SK-N-SH (cell line): ENCODE measurements around the gene NIN. TPM values are rescaled to one million over a fixed set of nuclear protein-coding genes. Genes with fewer than 3 reads are reported as not detected.

Source experiments
- CTCF ChIA-PET: fragments of 300-600, 350-600 bp; formaldehyde crosslinking; extraction: SDS; loops from one replicate; lab custom pipeline; 2021; lab: Yijun Ruan, JAX
- POLR2A ChIA-PET: fragments of 350-600 bp; sonication (Branson Sonifier 250); formaldehyde crosslinking; extraction: SDS; loops from one replicate; lab custom pipeline; 2020; ENCODE audit warnings: antibody characterized with exemption, inconsistent platforms; lab: Yijun Ruan, JAX
- DNase-seq: peaks from one replicate; pipeline ENCODE4 v3.0.0; 2012
- H2AFZ ChIP-seq: fragments of 200-600 bp; sonication (generic); 2 replicates; pipeline ENCODE4 v1.8.1; 2016; ENCODE audit warnings: antibody characterized with exemption, mild to moderate bottlenecking, low read depth
- H3F3A ChIP-seq: fragments of 200-600 bp; sonication (generic); replicated peaks from 2 replicates; pipeline ENCODE3; 2016; ENCODE audit warnings: antibody characterized with exemption, mild to moderate bottlenecking; ENCODE audit not compliant: insufficient read depth
- H3K27ac ChIP-seq, 2 experiments: fragments of 200-500 bp in 1 of 2; fragments of 200-600 bp in 1 of 2; sonication (Bioruptor generic) in 1 of 2; sonication (generic), shearing (Covaris generic) in 1 of 2; 2 replicates each; pipeline versions ENCODE4 v1.5.1 to v1.6.1; 2014 to 2016; ENCODE audit warnings: low read depth in 2 of 2, inconsistent platforms in 1 of 2, low read length in 1 of 2, mild to moderate bottlenecking in 1 of 2, mixed read lengths in 1 of 2
- H3K27me3 ChIP-seq: fragments of 200-600 bp; sonication (generic), shearing (Covaris generic); 2 replicates; pipeline ENCODE4 v1.6.1; 2016; ENCODE audit warnings: mixed run types; ENCODE audit not compliant: insufficient read depth
- H3K36me3 ChIP-seq, 2 experiments: fragments of 200-500 bp in 1 of 2; fragments of 200-600 bp in 1 of 2; sonication (Bioruptor generic) in 1 of 2; sonication (generic) in 1 of 2; replicated peaks in 1 of 2; 2 replicates each; pipeline versions ENCODE3 to v1.5.1; 2014 to 2016; ENCODE audit warnings: low read length in 1 of 2, mild to moderate bottlenecking in 1 of 2; ENCODE audit not compliant: insufficient read depth in 2 of 2, control insufficient read depth in 1 of 2
- H3K4me1 ChIP-seq, 2 experiments: fragments of 200-500 bp in 1 of 2; fragments of 200-600 bp in 1 of 2; sonication (Bioruptor generic) in 1 of 2; sonication (generic), shearing (Covaris generic) in 1 of 2; 2 replicates each; pipeline versions ENCODE4 v1.5.1 to v1.6.1; 2014 to 2016; ENCODE audit warnings: low read depth in 1 of 2, low read length in 1 of 2, mixed run types in 1 of 2; ENCODE audit not compliant: insufficient read depth in 2 of 2, control insufficient read depth in 1 of 2
- H3K4me2 ChIP-seq: fragments of 200-600 bp; sonication (generic), shearing (Covaris generic); 2 replicates; pipeline ENCODE4 v1.6.1; 2017; ENCODE audit warnings: mixed run types
- H3K4me3 ChIP-seq, 2 experiments: fragments of 200-500 bp in 1 of 2; fragments of 200-600 bp in 1 of 2; sonication (Bioruptor generic) in 1 of 2; sonication (generic), shearing (Covaris generic) in 1 of 2; 2 replicates each; pipeline versions ENCODE4 v1.5.1 to v1.8.1; 2014 to 2016; ENCODE audit warnings: low read depth in 2 of 2, inconsistent platforms in 1 of 2, low read length in 1 of 2, mild to moderate bottlenecking in 1 of 2, mixed read lengths in 1 of 2, moderate library complexity in 1 of 2
- H3K79me2 ChIP-seq: fragments of 200-600 bp; sonication (generic); 2 replicates; pipeline ENCODE4 v1.8.1; 2017; ENCODE audit warnings: mild to moderate bottlenecking; ENCODE audit not compliant: insufficient read depth
- H3K9ac ChIP-seq: fragments of 200-600 bp; sonication (generic); 2 replicates; pipeline ENCODE4 v1.6.1; 2017; ENCODE audit warnings: mixed run types
- H3K9me2 ChIP-seq: fragments of 200-600 bp; sonication (generic); 2 replicates; pipeline ENCODE4 v1.6.1; 2017; ENCODE audit warnings: mixed run types
- H3K9me3 ChIP-seq: fragments of 200-600 bp; sonication (generic); 2 replicates; pipeline ENCODE4 v1.6.1; 2017; ENCODE audit warnings: mixed run types, mild to moderate bottlenecking, moderate library complexity
- H4K20me1 ChIP-seq: fragments of 200-600 bp; sonication (generic); 2 replicates; pipeline ENCODE4 v1.6.1; 2017; ENCODE audit warnings: mild to moderate bottlenecking, mixed run types; ENCODE audit not compliant: insufficient read depth
- ELF1 ChIP-seq: IDR thresholded peaks from 2 replicates; pipeline ENCODE4 v1.4.0; 2012
- EP300 ChIP-seq, 2 experiments: IDR thresholded peaks; 2 replicates each; pipeline versions ENCODE4 v1.4.0 to v1.6.1; 2012; ENCODE audit warnings: borderline replicate concordance in 1 of 2, low read depth in 1 of 2, low read length in 1 of 2
- GABPA ChIP-seq: IDR thresholded peaks from 2 replicates; pipeline ENCODE4 v1.4.0; 2012; ENCODE audit warnings: low read depth, mild to moderate bottlenecking
- GATA2 ChIP-seq: sonication (generic); formaldehyde crosslinking; IDR thresholded peaks from 2 replicates; pipeline ENCODE4 v1.5.0; 2020; ENCODE audit warnings: mild to moderate bottlenecking, missing genetic modification reagents
- JUND ChIP-seq: IDR thresholded peaks from 2 replicates; pipeline ENCODE4 v1.4.0; 2012
- MEF2A ChIP-seq: IDR thresholded peaks from 2 replicates; pipeline ENCODE4 v1.4.0; 2012; ENCODE audit warnings: low read depth, borderline replicate concordance
- SIN3A ChIP-seq: IDR thresholded peaks from 2 replicates; pipeline ENCODE4 v1.6.1; 2012; ENCODE audit warnings: low read depth, mild to moderate bottlenecking, low read length, moderate library complexity, borderline replicate concordance
- SMC3 ChIP-seq: IDR thresholded peaks from 2 replicates; pipeline ENCODE4 v1.6.1; 2012; ENCODE audit warnings: low read depth, low read length, improper control_type of control experiment
- WGBS: methylation state at CpG from one replicate; pipeline ENCODE4 v1.1.6; 2017; ENCODE audit warnings: low lambda C conversion rate; 5-methylcytosine and 5-hydroxymethylcytosine counted together
- polyA plus RNA-seq, 3 experiments: library from polyadenylated mRNA; depleted of rRNA; stranded (reverse); fragments of >200 nt; gene quantifications; 2 replicates each; pipeline ENCODE4 v1.2.3, GENCODE V29; 2012
- TF ChIP-seq, protein P1 (sequence below): IDR thresholded peaks from 2 replicates; pipeline ENCODE4 v1.6.1; 2012; ENCODE audit warnings: mild to moderate bottlenecking, low read depth, low read length, moderate library complexity
- TF ChIP-seq, protein P2 (sequence below): IDR thresholded peaks from 2 replicates; pipeline ENCODE4 v1.4.0; 2012; ENCODE audit warnings: low read depth
- TF ChIP-seq, protein P3 (sequence below): IDR thresholded peaks from 2 replicates; pipeline ENCODE4 v1.4.0; 2012; ENCODE audit warnings: low read depth, borderline replicate concordance
- TF ChIP-seq, protein P4 (sequence below): IDR thresholded peaks from 2 replicates; pipeline ENCODE4 v1.4.0; 2012; ENCODE audit warnings: low read depth, borderline replicate concordance
- TF ChIP-seq, protein P5 (sequence below): IDR thresholded peaks from 2 replicates; pipeline ENCODE4; 2012
- TF ChIP-seq, protein P6 (sequence below): fragments of 150-350 bp; IDR thresholded peaks from 2 replicates; pipeline ENCODE4 v1.6.1; 2017; ENCODE audit warnings: antibody characterized with exemption, low read length, low read depth, borderline replicate concordance

Gene NIN
- polyA plus RNA-seq, 1 of the 3 experiments (the other 2 are of a cell fraction): 10.0 TPM

DNA sequence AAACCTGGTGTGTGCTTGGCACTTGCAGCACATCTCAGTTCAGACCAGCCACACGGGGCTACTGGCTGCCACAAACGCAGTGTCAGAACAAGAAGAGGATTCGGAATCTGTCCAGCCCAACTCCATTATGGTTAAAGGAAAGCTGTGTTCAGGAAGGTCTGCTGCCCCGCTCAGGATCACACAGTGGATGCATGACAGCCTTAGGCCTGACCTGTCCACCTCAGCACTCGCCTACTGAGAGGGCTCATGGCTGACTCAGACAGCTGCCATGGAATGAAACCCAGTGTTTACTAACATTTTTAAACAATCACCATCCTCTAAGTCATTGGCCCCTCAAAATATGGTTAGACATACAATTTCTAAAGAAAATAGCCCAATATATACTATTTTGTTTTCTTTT is 5.6 kb upstream of the NIN start:
- H3K9me3 ChIP-seq: no peaks in the 10 kb centered on the region
- ChIA-PET CTCF (no interaction called here), POLR2A (no interaction called here)
- no peaks in the 10 kb centered on the region for H3K79me2 ChIP-seq
- DNase-seq: no peak
- no peaks in the 10 kb centered on the region for H3K27me3 ChIP-seq
- no peaks in the 10 kb centered on the region for H3K36me3 ChIP-seq
- no peak overlapping the region for H3K4me3 ChIP-seq
- H4K20me1 ChIP-seq: no peaks in the 10 kb centered on the region
- TF ChIP-seq GATA2 (CRISPR knock-in tag): no peak
- TF ChIP-seq, protein P1, sequence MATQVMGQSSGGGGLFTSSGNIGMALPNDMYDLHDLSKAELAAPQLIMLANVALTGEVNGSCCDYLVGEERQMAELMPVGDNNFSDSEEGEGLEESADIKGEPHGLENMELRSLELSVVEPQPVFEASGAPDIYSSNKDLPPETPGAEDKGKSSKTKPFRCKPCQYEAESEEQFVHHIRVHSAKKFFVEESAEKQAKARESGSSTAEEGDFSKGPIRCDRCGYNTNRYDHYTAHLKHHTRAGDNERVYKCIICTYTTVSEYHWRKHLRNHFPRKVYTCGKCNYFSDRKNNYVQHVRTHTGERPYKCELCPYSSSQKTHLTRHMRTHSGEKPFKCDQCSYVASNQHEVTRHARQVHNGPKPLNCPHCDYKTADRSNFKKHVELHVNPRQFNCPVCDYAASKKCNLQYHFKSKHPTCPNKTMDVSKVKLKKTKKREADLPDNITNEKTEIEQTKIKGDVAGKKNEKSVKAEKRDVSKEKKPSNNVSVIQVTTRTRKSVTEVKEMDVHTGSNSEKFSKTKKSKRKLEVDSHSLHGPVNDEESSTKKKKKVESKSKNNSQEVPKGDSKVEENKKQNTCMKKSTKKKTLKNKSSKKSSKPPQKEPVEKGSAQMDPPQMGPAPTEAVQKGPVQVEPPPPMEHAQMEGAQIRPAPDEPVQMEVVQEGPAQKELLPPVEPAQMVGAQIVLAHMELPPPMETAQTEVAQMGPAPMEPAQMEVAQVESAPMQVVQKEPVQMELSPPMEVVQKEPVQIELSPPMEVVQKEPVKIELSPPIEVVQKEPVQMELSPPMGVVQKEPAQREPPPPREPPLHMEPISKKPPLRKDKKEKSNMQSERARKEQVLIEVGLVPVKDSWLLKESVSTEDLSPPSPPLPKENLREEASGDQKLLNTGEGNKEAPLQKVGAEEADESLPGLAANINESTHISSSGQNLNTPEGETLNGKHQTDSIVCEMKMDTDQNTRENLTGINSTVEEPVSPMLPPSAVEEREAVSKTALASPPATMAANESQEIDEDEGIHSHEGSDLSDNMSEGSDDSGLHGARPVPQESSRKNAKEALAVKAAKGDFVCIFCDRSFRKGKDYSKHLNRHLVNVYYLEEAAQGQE: no peak
- H3K9me2 ChIP-seq: no peaks in the 10 kb centered on the region
- H3F3A ChIP-seq: no peaks in the 10 kb centered on the region
- 92% methylated on average over 5 of the region's 5 CpGs for WGBS
- no peak overlapping the region for H3K9ac ChIP-seq
- no peak overlapping the region for H2AFZ ChIP-seq
- peaks cover 0 to 4% of the 10 kb centered on the region in 2 experiments; a peak in 1 of 4 replicates for H3K4me1 ChIP-seq
- no peak overlapping the region for H3K27ac ChIP-seq
- H3K4me2 ChIP-seq: no peak overlapping the region

DNA sequence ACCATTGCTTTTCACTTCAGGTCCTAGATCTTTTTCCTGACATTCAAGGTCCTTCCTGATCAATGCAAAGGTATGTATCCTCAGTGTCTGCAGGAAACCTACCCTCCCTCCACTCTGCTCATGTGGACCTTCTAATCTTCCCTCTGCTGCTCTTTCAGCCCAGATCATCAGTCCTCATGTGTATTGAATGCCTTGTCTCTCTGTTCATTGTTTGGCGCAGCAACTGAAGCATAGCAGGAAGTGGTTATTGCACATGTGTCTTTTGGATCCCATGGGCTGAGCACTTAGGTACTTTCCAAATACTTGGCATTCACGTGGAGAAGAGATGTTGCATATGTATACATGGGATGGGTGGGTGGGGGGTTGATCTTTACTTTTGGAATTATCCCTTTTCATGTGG is 4.3 kb upstream of the NIN start:
- DNase-seq: no peak
- no peaks in the 10 kb centered on the region; the same call in 1 of the 2 replicates for H3K79me2 ChIP-seq
- no peaks in the 10 kb centered on the region for H3F3A ChIP-seq
- H3K4me2 ChIP-seq: no peak overlapping the region
- H3K27ac ChIP-seq: no peak overlapping the region
- 66% methylated on average over 2 of the region's 2 CpGs for WGBS
- no peaks in the 10 kb centered on the region for H3K9me3 ChIP-seq
- H3K36me3 ChIP-seq: no peaks in the 10 kb centered on the region
- no peak overlapping the region for H3K9ac ChIP-seq
- peaks cover 0 to 4% of the 10 kb centered on the region in 2 experiments; a peak in 1 of 4 replicates for H3K4me1 ChIP-seq
- POLR2A ChIA-PET: no interaction called here
- H3K27me3 ChIP-seq: no peaks in the 10 kb centered on the region
- H3K4me3 ChIP-seq: no peak overlapping the region
- peaks cover under 1% of the 10 kb centered on the region; the same call in 1 of the 2 replicates for H4K20me1 ChIP-seq
- H2AFZ ChIP-seq: no peak overlapping the region
- CTCF ChIA-PET: interaction anchor here (0.6 kb wide), 1 partner anchor 11 kb away, joined by 3 read pairs; no protein-coding TSS in a partner anchor
- H3K9me2 ChIP-seq: no peaks in the 10 kb centered on the region
- TF ChIP-seq, protein P2, sequence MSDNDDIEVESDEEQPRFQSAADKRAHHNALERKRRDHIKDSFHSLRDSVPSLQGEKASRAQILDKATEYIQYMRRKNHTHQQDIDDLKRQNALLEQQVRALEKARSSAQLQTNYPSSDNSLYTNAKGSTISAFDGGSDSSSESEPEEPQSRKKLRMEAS: no peak
- TF ChIP-seq GATA2 (CRISPR knock-in tag): no peak
- TF ChIP-seq SIN3A: no peak
- TF ChIP-seq, protein P3, sequence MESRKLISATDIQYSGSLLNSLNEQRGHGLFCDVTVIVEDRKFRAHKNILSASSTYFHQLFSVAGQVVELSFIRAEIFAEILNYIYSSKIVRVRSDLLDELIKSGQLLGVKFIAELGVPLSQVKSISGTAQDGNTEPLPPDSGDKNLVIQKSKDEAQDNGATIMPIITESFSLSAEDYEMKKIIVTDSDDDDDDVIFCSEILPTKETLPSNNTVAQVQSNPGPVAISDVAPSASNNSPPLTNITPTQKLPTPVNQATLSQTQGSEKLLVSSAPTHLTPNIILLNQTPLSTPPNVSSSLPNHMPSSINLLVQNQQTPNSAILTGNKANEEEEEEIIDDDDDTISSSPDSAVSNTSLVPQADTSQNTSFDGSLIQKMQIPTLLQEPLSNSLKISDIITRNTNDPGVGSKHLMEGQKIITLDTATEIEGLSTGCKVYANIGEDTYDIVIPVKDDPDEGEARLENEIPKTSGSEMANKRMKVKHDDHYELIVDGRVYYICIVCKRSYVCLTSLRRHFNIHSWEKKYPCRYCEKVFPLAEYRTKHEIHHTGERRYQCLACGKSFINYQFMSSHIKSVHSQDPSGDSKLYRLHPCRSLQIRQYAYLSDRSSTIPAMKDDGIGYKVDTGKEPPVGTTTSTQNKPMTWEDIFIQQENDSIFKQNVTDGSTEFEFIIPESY: no peak
- TF ChIP-seq JUND: no peak
- TF ChIP-seq, protein P4, sequence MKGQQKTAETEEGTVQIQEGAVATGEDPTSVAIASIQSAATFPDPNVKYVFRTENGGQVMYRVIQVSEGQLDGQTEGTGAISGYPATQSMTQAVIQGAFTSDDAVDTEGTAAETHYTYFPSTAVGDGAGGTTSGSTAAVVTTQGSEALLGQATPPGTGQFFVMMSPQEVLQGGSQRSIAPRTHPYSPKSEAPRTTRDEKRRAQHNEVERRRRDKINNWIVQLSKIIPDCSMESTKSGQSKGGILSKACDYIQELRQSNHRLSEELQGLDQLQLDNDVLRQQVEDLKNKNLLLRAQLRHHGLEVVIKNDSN: no peak
- no peak for TF ChIP-seq SMC3
- TF ChIP-seq, protein P1: no peak
- TF ChIP-seq EP300 (IDR thresholded peaks at IDR 0.05; ENCODE audit: borderline replicate concordance in 1 of 2, low read depth in 1 of 2, low read length in 1 of 2): no peak
- TF ChIP-seq, protein P5, sequence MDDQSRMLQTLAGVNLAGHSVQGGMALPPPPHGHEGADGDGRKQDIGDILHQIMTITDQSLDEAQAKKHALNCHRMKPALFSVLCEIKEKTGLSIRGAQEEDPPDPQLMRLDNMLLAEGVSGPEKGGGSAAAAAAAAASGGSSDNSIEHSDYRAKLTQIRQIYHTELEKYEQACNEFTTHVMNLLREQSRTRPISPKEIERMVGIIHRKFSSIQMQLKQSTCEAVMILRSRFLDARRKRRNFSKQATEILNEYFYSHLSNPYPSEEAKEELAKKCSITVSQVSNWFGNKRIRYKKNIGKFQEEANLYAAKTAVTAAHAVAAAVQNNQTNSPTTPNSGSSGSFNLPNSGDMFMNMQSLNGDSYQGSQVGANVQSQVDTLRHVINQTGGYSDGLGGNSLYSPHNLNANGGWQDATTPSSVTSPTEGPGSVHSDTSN: no peak
- TF ChIP-seq GABPA: no peak
- no peak for TF ChIP-seq ELF1
- TF ChIP-seq, protein P6, sequence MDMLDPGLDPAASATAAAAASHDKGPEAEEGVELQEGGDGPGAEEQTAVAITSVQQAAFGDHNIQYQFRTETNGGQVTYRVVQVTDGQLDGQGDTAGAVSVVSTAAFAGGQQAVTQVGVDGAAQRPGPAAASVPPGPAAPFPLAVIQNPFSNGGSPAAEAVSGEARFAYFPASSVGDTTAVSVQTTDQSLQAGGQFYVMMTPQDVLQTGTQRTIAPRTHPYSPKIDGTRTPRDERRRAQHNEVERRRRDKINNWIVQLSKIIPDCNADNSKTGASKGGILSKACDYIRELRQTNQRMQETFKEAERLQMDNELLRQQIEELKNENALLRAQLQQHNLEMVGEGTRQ: no peak
- no peak for TF ChIP-seq MEF2A
